ENCODE data around the gene PIGN. TPM values are rescaled to one million over a fixed set of nuclear protein-coding genes. Genes with fewer than 3 reads are reported as not detected.

Gene PIGN
- total RNA-seq, 1 experiment from 2014 or later = 30.9 TPM

DNA sequence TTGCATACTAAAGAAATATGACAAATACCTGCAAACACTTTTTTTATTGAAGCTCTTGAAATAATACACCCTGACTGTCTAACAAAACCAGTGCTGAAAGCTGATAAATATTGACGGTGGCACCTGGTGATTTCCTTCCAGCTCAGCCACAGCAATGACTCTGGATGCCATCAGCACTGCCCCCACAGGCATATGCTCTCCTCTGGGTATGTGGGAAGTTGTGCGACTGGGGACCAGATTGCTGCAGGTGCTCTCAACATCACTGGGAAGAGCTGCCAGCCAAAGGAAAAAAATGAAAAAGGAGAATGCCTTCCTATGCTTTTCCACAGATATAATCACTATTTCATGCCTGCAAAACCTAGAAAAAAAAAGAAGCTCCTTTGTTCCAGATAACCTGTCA, 141.5 kb downstream of the PIGN start:
- H3K79me2 ChIP-seq (ENCODE audit: insufficient read depth, low read length) = no peaks in the 10 kb centered on the region
- H3K56ac ChIP-seq (ENCODE audit: insufficient read length, low read depth, low read length) = no peak overlapping the region
- no CpG with 5 or more reads among the region's 2 CpGs for WGBS (ENCODE audit: extremely low coverage, insufficient read length, low lambda C conversion rate)
- no peak overlapping the region for H3K14ac ChIP-seq (ENCODE audit: insufficient read depth, low read length)
- no peaks in the 10 kb centered on the region for H3K27me3 ChIP-seq (ENCODE audit: insufficient read depth, low read length)
- no peak overlapping the region for H3K27ac ChIP-seq (ENCODE audit: insufficient read length, low read depth, low read length)
- no peak overlapping the region for H3K4ac ChIP-seq (ENCODE audit: low read depth, low read length)
- no peak overlapping the region for H3K4me2 ChIP-seq (ENCODE audit: insufficient read depth, insufficient read length, low read length)
- no peaks in the 10 kb centered on the region for H3K9me3 ChIP-seq (ENCODE audit: control insufficient read depth, low read depth, low read length)
- no peaks in the 10 kb centered on the region for H3K4me1 Mint-ChIP-seq
- no peak overlapping the region for H2BK20ac ChIP-seq (ENCODE audit: low read depth, low read length, poor library complexity, severe bottlenecking)
- H2BK120ac ChIP-seq (ENCODE audit: low read depth, low read length, poor library complexity, severe bottlenecking) = no peak overlapping the region
- H2AK5ac ChIP-seq (ENCODE audit: insufficient read length, low read length) = no peak overlapping the region
- H3K9ac ChIP-seq (ENCODE audit: extremely low read depth, insufficient read length, low read length) = no peak overlapping the region
- no peak overlapping the region for H3K18ac ChIP-seq (ENCODE audit: insufficient read length, low read depth, low read length)
- no peak overlapping the region for H4K8ac ChIP-seq (replicated peaks; ENCODE audit: insufficient read length, low read depth, low read length)
- no peak overlapping the region for H2BK15ac ChIP-seq (ENCODE audit: low read depth, low read length)
- no peak overlapping the region for H2AFZ ChIP-seq (ENCODE audit: low read length)
- no peak overlapping the region for H3K23ac ChIP-seq (ENCODE audit: insufficient read length, low read depth, low read length)
- H3T11ph ChIP-seq (ENCODE audit: low read length) = no peak overlapping the region
- H2BK5ac ChIP-seq (ENCODE audit: insufficient read length, low read length) = no peak overlapping the region
- peaks cover 3 to 9% of the 10 kb centered on the region in 2 experiments; a peak in 3 of 5 replicates for H3K9me3 Mint-ChIP-seq
- TF ChIP-seq CTCF (conservative IDR thresholded peaks at IDR 0.05) = no peak
- no peaks in the 10 kb centered on the region for H4K20me1 ChIP-seq (ENCODE audit: control insufficient read depth, insufficient read depth, insufficient read length)
- H3K27me3 Mint-ChIP-seq (ENCODE audit: low read depth) = no peaks in the 10 kb centered on the region
- H3K27ac Mint-ChIP-seq = no peak overlapping the region
- DNase-seq = no peak
- H4K5ac ChIP-seq (ENCODE audit: insufficient read length, low read depth, low read length) = no peak overlapping the region
- no peaks in the 10 kb centered on the region for H3K23me2 ChIP-seq (ENCODE audit: insufficient read length, low read depth, low read length, poor library complexity, severe bottlenecking)
- H2BK12ac ChIP-seq (ENCODE audit: insufficient read length, low read depth, low read length) = no peak overlapping the region
- no peak overlapping the region for H4K91ac ChIP-seq (ENCODE audit: insufficient read length, low read depth, low read length)
- no peak overlapping the region for H3K4me3 Mint-ChIP-seq
- no peaks in the 10 kb centered on the region for H3K4me1 ChIP-seq (ENCODE audit: insufficient read depth, low read length)
- peaks cover 3 to 9% (median 6%) of the 10 kb centered on the region in 3 experiments; a peak in 4 of 7 replicates for H3K36me3 Mint-ChIP-seq (ENCODE audit: insufficient read depth in 1 of 3, low read depth in 3 of 3)
- no peaks in the 10 kb centered on the region for H3K79me1 ChIP-seq (ENCODE audit: insufficient read depth, low read depth, low read length, poor library complexity, severe bottlenecking)

Measured in H9 (cell line).